Ishikawa (cell line): ENCODE results near the gene FKBP10.

Source experiments
- CEBPB ChIP-seq: IDR thresholded peaks from 2 replicates; pipeline ENCODE4 v1.6.1; 2012
- CREB1 ChIP-seq: IDR thresholded peaks from 2 replicates; pipeline ENCODE4 v1.6.1; 2012; ENCODE audit warnings: low read depth
- EGR1 ChIP-seq: IDR thresholded peaks from 2 replicates; pipeline ENCODE4 v1.6.1; 2012
- EP300 ChIP-seq: IDR thresholded peaks from 2 replicates; pipeline ENCODE4 v1.6.1; 2012; ENCODE audit warnings: borderline replicate concordance
- FOXM1 ChIP-seq: IDR thresholded peaks from 2 replicates; pipeline ENCODE4 v1.6.1; 2012; ENCODE audit warnings: low read depth, borderline replicate concordance
- MAX ChIP-seq: IDR thresholded peaks from 2 replicates; pipeline ENCODE4 v1.6.1; 2012
- NFIC ChIP-seq: IDR thresholded peaks from 2 replicates; pipeline ENCODE4 v1.6.1; 2012
- RAD21 ChIP-seq: IDR thresholded peaks from 2 replicates; pipeline ENCODE4 v1.6.1; 2012; ENCODE audit warnings: low read depth
- REST ChIP-seq: IDR thresholded peaks from 2 replicates; pipeline ENCODE4 v1.6.1; 2012; ENCODE audit warnings: low read depth, mild to moderate bottlenecking
- TAF1 ChIP-seq: IDR thresholded peaks from 2 replicates; pipeline ENCODE4 v1.6.1; 2012; ENCODE audit warnings: low read depth, mild to moderate bottlenecking
- TCF12 ChIP-seq: IDR thresholded peaks from 2 replicates; pipeline ENCODE4 v1.6.1; 2012; ENCODE audit warnings: low read depth
- TEAD4 ChIP-seq: IDR thresholded peaks from 2 replicates; pipeline ENCODE4 v1.6.1; 2012
- USF1 ChIP-seq: IDR thresholded peaks from 2 replicates; pipeline ENCODE4 v1.6.1; 2012
- YY1 ChIP-seq: IDR thresholded peaks from 2 replicates; pipeline ENCODE4 v1.6.1; 2012; ENCODE audit warnings: low read depth
- ZBTB7A ChIP-seq: IDR thresholded peaks from 2 replicates; pipeline ENCODE4 v1.6.1; 2012; ENCODE audit warnings: low read depth

The FKBP10 gene

GRCh38 chr17:41864498-41864835 is 51.7 kb downstream of the FKBP10 start:
- TF ChIP-seq USF1, result no peak
- TF ChIP-seq REST, result no peak
- no peak for TF ChIP-seq YY1
- TF ChIP-seq ZBTB7A, result no peak
- TF ChIP-seq TAF1, result no peak
- no peak for TF ChIP-seq TCF12
- no peak for TF ChIP-seq TEAD4
- no peak for TF ChIP-seq CREB1
- no peak for TF ChIP-seq CEBPB
- TF ChIP-seq EGR1, result no peak
- no peak for TF ChIP-seq EP300
- TF ChIP-seq FOXM1, result no peak
- no peak for TF ChIP-seq NFIC
- TF ChIP-seq RAD21, result no peak
- TF ChIP-seq MAX, result no peak

GRCh38 chr17:41864836-41865595 is 52.2 kb downstream of the FKBP10 start, which contains the start of gene KLHL11:
Gene KLHL11, minus strand, starts transcription at chr17:41865423. Its CDS starts 53 bp downstream, at chr17:41865370.
- no peak for TF ChIP-seq USF1
- TF ChIP-seq CREB1, result no peak
- peak; percentile 60; the same call in 1 of the 2 replicates for TF ChIP-seq EGR1
- TF ChIP-seq CEBPB, result no peak
- TF ChIP-seq TAF1, result peak; percentile 98
- peak; percentile 43; the same call in 1 of the 2 replicates for TF ChIP-seq EP300
- no peak for TF ChIP-seq ZBTB7A
- TF ChIP-seq YY1, result peak; percentile 96
- TF ChIP-seq TEAD4, result peak; percentile 35; the same call in 1 of the 2 replicates
- peak; percentile 86 for TF ChIP-seq MAX
- no peak for TF ChIP-seq NFIC
- TF ChIP-seq TCF12, result no peak; the same call in 1 of the 2 replicates

- TF ChIP-seq EGR1 (no peak), TCF12 (no peak), NFIC (no peak), TAF1 (no peak), CREB1 (no peak), TEAD4 (no peak), CEBPB (no peak), EP300 (no peak), REST (no peak), YY1 (no peak), ZBTB7A (no peak), RAD21 (no peak), FOXM1 (no peak), MAX (no peak)
Measured at GRCh38 chr17:41865596-41865893, 52.7 kb downstream of the FKBP10 start.

- no peak for TF ChIP-seq CEBPB
- no peak for TF ChIP-seq TCF12
- TF ChIP-seq RAD21, result no peak
- no peak for TF ChIP-seq FOXM1
- no peak for TF ChIP-seq EGR1
- TF ChIP-seq CREB1, result no peak
Measured at GRCh38 chr17:41868568-41868967, 55.8 kb downstream of the FKBP10 start.

- TF ChIP-seq TCF12 (no peak), USF1 (no peak), CREB1 (no peak), ZBTB7A (no peak), REST (no peak), RAD21 (no peak), EGR1 (no peak), TAF1 (no peak)
Measured at GRCh38 chr17:41869426-41869825, 56.6 kb downstream of the FKBP10 start.
